Suprapubic skin (tissue), 4 donors: ENCODE results near the gene SERPINB1.

Experiments
- CTCF ChIP-seq, 2 donors: fragments of 200-600 bp in 1 of 2; fragments of 450-650 bp in 1 of 2; sonication (generic) in 1 of 2; IDR thresholded peaks; one replicate each; pipeline ENCODE4 v1.5.1; 2016 to 2019; ENCODE audit warnings: antibody characterized with exemption in 2 of 2, mild to moderate bottlenecking in 1 of 2, moderate library complexity in 1 of 2
- EP300 ChIP-seq: sonication (generic); formaldehyde crosslinking; IDR thresholded peaks from one replicate; pipeline ENCODE4 v1.6.1; 2017; ENCODE audit warnings: antibody characterized with exemption
- POLR2A ChIP-seq, 2 donors: fragments of 450-650 bp; IDR thresholded peaks; one replicate each; pipeline ENCODE4 v1.6.1; 2017; ENCODE audit warnings: antibody characterized with exemption in 2 of 2, mild to moderate bottlenecking in 2 of 2, moderate library complexity in 2 of 2
- POLR2AphosphoS5 ChIP-seq, 3 donors: sonication (generic); formaldehyde crosslinking; IDR thresholded peaks; one replicate each; pipeline ENCODE4 v1.6.1; 2017; ENCODE audit warnings: antibody characterized with exemption in 3 of 3

DNA sequence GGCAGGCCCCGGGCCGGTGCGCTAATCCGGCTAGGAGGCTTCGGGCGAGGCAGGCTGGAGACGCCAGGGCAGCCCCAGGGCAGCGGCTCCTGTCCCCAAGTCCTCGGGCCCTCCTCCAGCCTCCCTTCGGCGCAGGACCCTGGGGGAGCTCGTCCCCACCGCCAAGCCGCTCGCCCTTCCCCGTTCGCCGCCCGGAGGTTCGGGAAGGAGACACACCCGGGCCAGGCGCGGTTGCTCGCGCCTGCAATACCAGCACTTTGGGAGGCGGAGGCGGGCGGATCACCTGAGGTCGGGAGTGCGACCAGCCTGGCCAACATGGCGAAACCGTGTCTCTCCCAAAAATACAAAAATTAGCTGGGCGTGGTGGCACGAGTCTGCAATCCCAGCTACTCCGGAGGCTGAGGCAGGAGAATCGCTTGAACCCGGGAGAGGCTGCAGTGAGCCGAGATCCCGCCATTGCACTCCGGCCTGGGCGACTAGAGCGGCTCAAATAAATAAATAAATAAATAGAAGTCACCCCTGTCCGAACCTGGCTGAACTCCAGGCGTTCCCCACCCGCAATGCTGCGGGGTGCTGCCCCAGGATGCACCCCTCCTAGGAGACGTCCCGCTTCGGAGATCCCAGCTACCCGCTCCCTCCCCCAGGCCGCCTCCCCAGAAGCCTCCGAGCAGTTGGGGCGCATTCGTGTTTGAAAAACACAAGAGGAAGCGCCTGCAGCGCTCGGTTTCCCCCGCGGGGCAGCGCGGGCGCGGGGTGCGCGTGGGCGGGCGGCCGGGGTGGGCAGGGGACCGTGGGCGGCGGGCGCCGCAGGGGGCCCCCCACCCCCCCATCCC is 33.9 kb upstream of the SERPINB1 start:
- no peak for TF ChIP-seq CTCF (IDR thresholded peaks at IDR 0.05)
- TF ChIP-seq POLR2A (IDR thresholded peaks at IDR 0.05), result no peak
- TF ChIP-seq POLR2AphosphoS5 (IDR thresholded peaks at IDR 0.05), result no peak
- TF ChIP-seq EP300, result no peak
